GM12892 (cell line): Measurements from ENCODE around the gene TNFRSF1B.

Experiments used
- POLR2A ChIP-seq: IDR thresholded peaks from 2 replicates; pipeline ENCODE4 v1.6.1; 2011; ENCODE audit warnings: low read depth, low read length, control low read depth
- POLR2AphosphoS5 ChIP-seq: IDR thresholded peaks from 2 replicates; pipeline ENCODE4 v1.6.1; 2011; ENCODE audit warnings: low read depth, low read length, control low read depth

GRCh38 chr1:12185036-12185917, 18.5 kb downstream of the TNFRSF1B start:
- no peak for TF ChIP-seq POLR2AphosphoS5
- TF ChIP-seq POLR2A, result no peak
